T-cell (primary cell): ENCODE results near the gene ZNF681. TPM values are rescaled to one million over a fixed set of nuclear protein-coding genes. Genes with fewer than 3 reads are reported as not detected.

Experiments used
- ATAC-seq, 4 experiments: fragments of 200-7000 bp in 3 of 4; fragments of 150-1000 bp in 1 of 4; cut with Tn5 transposase; replicated peaks in 1 of 4; 1 replicate in 3 of 4; 2 replicates in 1 of 4; pipeline ENCODE4 v1.10.0; 2021; ENCODE audit warnings: moderate library complexity in 3 of 4, mild to moderate bottlenecking in 2 of 4, moderate number of reproducible peaks in 1 of 4
- CTCF ChIA-PET, 2 donors: fragments of 300-600 bp; sonication (Branson Sonifier 250); formaldehyde crosslinking; loops; one replicate each; lab custom pipeline; 2022; ENCODE audit warnings: antibody characterized with exemption in 2 of 2; lab: Charles Lee
- POLR2A ChIA-PET, 2 donors: fragments of 300-600 bp; sonication (Branson Sonifier 250); formaldehyde crosslinking; loops; one replicate each; lab custom pipeline; 2022; ENCODE audit warnings: antibody characterized with exemption in 2 of 2; lab: Charles Lee
- DNase-seq, 35 experiments: peaks; one replicate each; pipeline versions ENCODE4 v3.0.0 to v3.0.0-alpha.2; 2013 to 2023
- H3K27ac ChIP-seq: one replicate; pipeline ENCODE4 v1.5.1; 2013; ENCODE audit warnings: low read length
- H3K27me3 ChIP-seq, 2 experiments: replicated peaks in 1 of 2; 1 replicate in 1 of 2; 2 replicates in 1 of 2; pipeline versions ENCODE4 v1.6.1 to v1.7.0; 2013; ENCODE audit warnings: low read length in 1 of 2, mixed read lengths in 1 of 2; ENCODE audit not compliant: control insufficient read depth in 2 of 2, insufficient read depth in 2 of 2; ENCODE audit errors: extremely low read depth in 1 of 2
- H3K36me3 ChIP-seq, 2 donors: 1 replicate in 1 of 2; 2 replicates in 1 of 2; pipeline versions ENCODE4 v1.6.1 to v1.7.0; 2013; ENCODE audit warnings: low read length in 1 of 2; ENCODE audit not compliant: control insufficient read depth in 2 of 2, insufficient read depth in 1 of 2; ENCODE audit errors: extremely low read depth in 1 of 2
- H3K4me1 ChIP-seq, 2 experiments: 1 replicate in 1 of 2; 2 replicates in 1 of 2; pipeline versions ENCODE4 v1.6.1 to v1.7.0; 2013; ENCODE audit warnings: low read length in 2 of 2, mixed read lengths in 1 of 2; ENCODE audit not compliant: insufficient read depth in 2 of 2, control insufficient read depth in 1 of 2; ENCODE audit errors: extremely low read depth in 1 of 2
- H3K4me3 ChIP-seq, 2 donors: 1 replicate in 1 of 2; 2 replicates in 1 of 2; pipeline versions ENCODE4 v1.5.1 to v1.7.0; 2013; ENCODE audit warnings: mild to moderate bottlenecking in 2 of 2, low read length in 1 of 2, moderate library complexity in 1 of 2; ENCODE audit not compliant: control insufficient read depth in 1 of 2; ENCODE audit errors: extremely low read depth in 1 of 2
- H3K9me3 ChIP-seq: 2 replicates; pipeline ENCODE4 v1.7.0; 2013
- H3K27ac Mint-ChIP-seq, 2 donors: one replicate each; pipeline ENCODE4 v1.8.0; 2020 to 2021; ENCODE audit warnings: mild to moderate bottlenecking in 2 of 2, mixed read lengths in 2 of 2
- H3K27me3 Mint-ChIP-seq, 2 donors: one replicate each; pipeline ENCODE4 v1.8.0; 2021 to 2022; ENCODE audit warnings: mixed read lengths in 2 of 2
- H3K36me3 Mint-ChIP-seq: one replicate; pipeline ENCODE4 v1.8.0; 2021; ENCODE audit warnings: mixed read lengths
- H3K4me1 Mint-ChIP-seq, 3 donors: one replicate each; pipeline ENCODE4 v1.8.0; 2020 to 2022; ENCODE audit warnings: mixed read lengths in 3 of 3, mild to moderate bottlenecking in 1 of 3
- H3K4me3 Mint-ChIP-seq, 3 donors: one replicate each; pipeline ENCODE4 v1.8.0; 2020 to 2022; ENCODE audit warnings: mild to moderate bottlenecking in 3 of 3, mixed read lengths in 3 of 3, moderate library complexity in 3 of 3
- H3K9me3 Mint-ChIP-seq, 3 donors: one replicate each; pipeline ENCODE4 v1.8.0; 2020 to 2022; ENCODE audit warnings: mixed read lengths in 3 of 3
- WGBS: methylation state at CpG from one replicate; pipeline ENCODE4 v1.1.5; 2013; ENCODE audit warnings: missing lambda C conversion rate; ENCODE audit not compliant: insufficient coverage; 5-methylcytosine and 5-hydroxymethylcytosine counted together
- total RNA-seq, 35 experiments: library from RNA in 6 of 35; stranded (reverse) in 6 of 35; fragments of 120-200 nt in 1 of 35; gene quantifications; one replicate each; pipeline versions ENCODE4 v1.2.1 to v1.2.4 and lab custom pipeline; 2013 to 2026

The ZNF681 gene
- total RNA-seq (1 to 10 TPM; 2.4 to 6.7 (median 5.5) TPM), total RNA-seq (lab: John Stamatoyannopoulos, UW) (3.5 to 42.1 (median 14.4) reads per million in 29 experiments)
- total RNA-seq (2013): 6.9 TPM

DNA sequence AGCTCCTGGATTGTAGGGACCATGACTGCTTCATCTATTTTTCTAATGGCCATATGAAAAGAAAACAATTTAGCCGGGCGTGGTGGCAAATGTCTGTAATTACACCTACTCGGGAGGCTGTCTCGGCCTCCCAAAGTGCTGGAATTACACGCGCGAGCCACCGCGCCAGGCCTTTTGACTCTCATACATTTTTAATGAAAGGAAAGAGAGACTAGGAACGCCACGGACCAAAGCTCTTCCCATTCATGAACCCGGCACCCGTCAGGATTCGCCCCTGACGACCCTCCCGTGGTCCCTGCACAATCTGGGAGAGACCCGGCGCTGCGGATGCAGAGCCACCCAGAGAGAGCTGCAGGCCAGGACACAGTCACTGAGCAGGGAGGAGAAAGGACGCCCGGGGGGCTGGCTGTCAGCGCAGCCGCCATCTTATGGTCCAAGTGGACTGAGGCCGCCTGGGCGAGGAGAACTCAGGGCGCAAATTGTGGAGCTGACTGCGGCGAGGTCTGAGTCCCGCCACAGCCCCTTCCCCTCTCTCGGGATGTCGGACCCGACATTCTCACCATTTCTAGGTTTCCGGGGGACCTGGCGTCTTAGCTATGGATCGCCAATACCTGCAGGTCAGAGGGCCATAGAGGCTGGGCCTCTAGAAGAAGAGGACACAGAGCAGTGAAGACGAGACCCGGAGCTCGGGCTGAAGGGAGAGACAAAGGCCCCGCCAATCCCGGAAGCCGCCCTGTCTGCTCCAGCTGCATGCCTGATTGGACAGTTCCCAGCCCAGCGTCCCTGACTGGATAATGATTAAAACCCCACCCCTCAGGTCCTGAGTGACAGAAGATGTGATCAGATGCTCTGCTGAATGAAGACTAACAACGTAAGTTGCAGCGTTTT, at the start of gene ZNF681:
TSS of gene ZNF681 (minus strand) at position 705 of the 888 bp plus-strand sequence. CDS start at position 563, 142 bp downstream.
- Mint-ChIP-seq H3K4me1 (peaks cover 32 to 42% (median 33%) of the 10 kb centered on the region in 3 donors), H3K36me3 (peaks cover 17% of the 10 kb centered on the region), H3K9me3 (peaks cover 3 to 8% (median 3%) of the 10 kb centered on the region in 3 donors), H3K27ac (peak within 1 kb of the TSS; percentile 94 to 97), H3K27me3 (no peaks in the 10 kb centered on the region), H3K4me3 (peak within 1 kb of the TSS; percentile 95 to 96 (median 95))
- DNase-seq (peak; percentile 61 to 93 (median 88)), ATAC-seq (peak; percentile 89 to 91 (median 90))
- peaks cover 0 to 2% of the 10 kb centered on the region in 2 donors for H3K36me3 ChIP-seq
- POLR2A ChIA-PET: interaction anchor here (0.6 to 1.5 kb wide), 14 partner anchors 36 to 1989 kb away, joined by 3 to 7 read pairs (median 4); partner anchors contain the start of gene ZNF726 (in 2 of the 2)
- peak within 1 kb of the TSS; percentile 89 for H3K27ac ChIP-seq
- H3K27me3 ChIP-seq: no peaks in the 10 kb centered on the region
- 2% methylated on average over 37 of the region's 44 CpGs for WGBS
- CTCF ChIA-PET: interaction anchor here (0.6 to 1.2 kb wide), 8 partner anchors 9 to 477 kb away, joined by 3 to 6 read pairs (median 4); partner anchors contain the start of gene ZNF675 (in 2 of the 2)
- H3K4me1 ChIP-seq: peaks cover 7 to 33% of the 10 kb centered on the region in 2 experiments
- no peaks in the 10 kb centered on the region for H3K9me3 ChIP-seq
- H3K4me3 ChIP-seq: peak within 1 kb of the TSS; percentile 93 to 96

GRCh38 chr19:23804676-23805075, 46.0 kb upstream of the ZNF681 start:
- H3K36me3 ChIP-seq: no peaks in the 10 kb centered on the region
- H3K27ac Mint-ChIP-seq: no peak overlapping the region
- ATAC-seq: no peak
- peaks cover 23 to 28% (median 28%) of the 10 kb centered on the region in 3 donors for H3K4me1 Mint-ChIP-seq
- H3K27me3 Mint-ChIP-seq: no peaks in the 10 kb centered on the region
- peaks cover 13 to 16% of the 10 kb centered on the region in 2 experiments for H3K4me1 ChIP-seq
- H3K4me3 Mint-ChIP-seq: no peak overlapping the region
- H3K4me3 ChIP-seq: no peak overlapping the region
- H3K27me3 ChIP-seq: no peaks in the 10 kb centered on the region
- no peaks in the 10 kb centered on the region for H3K9me3 Mint-ChIP-seq
- no peak for DNase-seq
- 90% methylated on average over 2 of the region's 4 CpGs for WGBS
- POLR2A ChIA-PET: no interaction called here
- H3K27ac ChIP-seq: no peak overlapping the region
- no peaks in the 10 kb centered on the region for H3K9me3 ChIP-seq
- CTCF ChIA-PET: no interaction called here
- H3K36me3 Mint-ChIP-seq: peaks cover 11% of the 10 kb centered on the region

GRCh38 chr19:23802290-23802689, 43.6 kb upstream of the ZNF681 start:
- Histone ChIP-seq H3K9me3 (no peaks in the 10 kb centered on the region), H3K27ac (peak overlapping the region; percentile 62), H3K4me1 (peaks cover 16 to 21% of the 10 kb centered on the region in 2 experiments), H3K4me3 (peak overlapping the region in 1 of 2 donors; percentile 33), H3K36me3 (no peaks in the 10 kb centered on the region), H3K27me3 (no peaks in the 10 kb centered on the region)
- ChIA-PET CTCF (interaction anchor here (0.7 to 1.2 kb wide), 3 partner anchors 9 to 42 kb away, joined by 3 to 4 read pairs (median 3); no protein-coding TSS in a partner anchor), POLR2A (interaction anchor here in 1 of 2 donors (0.7 kb wide), 1 partner anchor 116 kb away, joined by 6 read pairs; no protein-coding TSS in a partner anchor)
- Mint-ChIP-seq H3K9me3 (no peaks in the 10 kb centered on the region), H3K27ac (peak overlapping the region; percentile 84 to 92), H3K36me3 (no peaks in the 10 kb centered on the region), H3K27me3 (no peaks in the 10 kb centered on the region), H3K4me3 (peak overlapping the region; percentile 54 to 75 (median 72)), H3K4me1 (peaks cover 31 to 39% (median 39%) of the 10 kb centered on the region in 3 donors)
- ATAC-seq: no peak
- DNase-seq: peak in 1 of 35 experiments; percentile 16

- WGBS: no CpG with 5 or more reads among the region's 1 CpG
- H3K4me1 Mint-ChIP-seq: peaks cover 31 to 39% (median 39%) of the 10 kb centered on the region in 3 donors
- H3K9me3 ChIP-seq: no peaks in the 10 kb centered on the region
- POLR2A ChIA-PET: no interaction called here
- H3K36me3 ChIP-seq: no peaks in the 10 kb centered on the region
- H3K4me3 Mint-ChIP-seq: peak overlapping the region; percentile 54 to 75 (median 72)
- no peaks in the 10 kb centered on the region for H3K36me3 Mint-ChIP-seq
- peak overlapping the region; percentile 84 to 92 for H3K27ac Mint-ChIP-seq
- ATAC-seq: no peak
- DNase-seq: no peak
- H3K9me3 Mint-ChIP-seq: peaks cover 0 to under 1% (median under 1%) of the 10 kb centered on the region in 3 donors
- CTCF ChIA-PET: interaction anchor here (1.0 to 1.2 kb wide), 2 partner anchors 10 to 16 kb away, joined by 3 to 4 read pairs; no protein-coding TSS in a partner anchor
- peak overlapping the region; percentile 62 for H3K27ac ChIP-seq
- peaks cover 16 to 21% of the 10 kb centered on the region in 2 experiments for H3K4me1 ChIP-seq
- H3K27me3 ChIP-seq: no peaks in the 10 kb centered on the region
- peak overlapping the region in 1 of 2 donors; percentile 33 for H3K4me3 ChIP-seq
- H3K27me3 Mint-ChIP-seq: no peaks in the 10 kb centered on the region
Measured at GRCh38 chr19:23801803-23802202, 43.1 kb upstream of the ZNF681 start.

- ChIA-PET POLR2A (interaction anchor here (0.6 to 1.3 kb wide), 3 partner anchors 14 to 42 kb away, joined by 3 to 6 read pairs (median 4); partner anchors contain the start of gene ZNF681 (in 1 of the 2)), CTCF (interaction anchor here in 1 of 2 donors (1.7 kb wide), 1 partner anchor 18 kb away, joined by 5 read pairs; no protein-coding TSS in a partner anchor)
- Histone ChIP-seq H3K9me3 (no peaks in the 10 kb centered on the region), H3K27me3 (no peaks in the 10 kb centered on the region), H3K36me3 (no peaks in the 10 kb centered on the region), H3K4me1 (peaks cover 16 to 21% of the 10 kb centered on the region in 2 experiments), H3K4me3 (no peak overlapping the region), H3K27ac (peak overlapping the region; percentile 74)
- H3K27ac Mint-ChIP-seq: peak overlapping the region; percentile 84 to 88
- peak overlapping the region in 1 of 3 donors; percentile 72 for H3K4me3 Mint-ChIP-seq
- H3K27me3 Mint-ChIP-seq: no peaks in the 10 kb centered on the region
- H3K9me3 Mint-ChIP-seq: peaks cover 0 to 10% (median 6%) of the 10 kb centered on the region in 3 donors
- peaks cover 31 to 39% (median 39%) of the 10 kb centered on the region in 3 donors for H3K4me1 Mint-ChIP-seq
- ATAC-seq (no peak), DNase-seq (no peak)
- peaks cover 4% of the 10 kb centered on the region for H3K36me3 Mint-ChIP-seq
Measured at GRCh38 chr19:23800868-23801267, 42.2 kb upstream of the ZNF681 start.
